ENCODE measurements around the gene URI1.

DNA sequence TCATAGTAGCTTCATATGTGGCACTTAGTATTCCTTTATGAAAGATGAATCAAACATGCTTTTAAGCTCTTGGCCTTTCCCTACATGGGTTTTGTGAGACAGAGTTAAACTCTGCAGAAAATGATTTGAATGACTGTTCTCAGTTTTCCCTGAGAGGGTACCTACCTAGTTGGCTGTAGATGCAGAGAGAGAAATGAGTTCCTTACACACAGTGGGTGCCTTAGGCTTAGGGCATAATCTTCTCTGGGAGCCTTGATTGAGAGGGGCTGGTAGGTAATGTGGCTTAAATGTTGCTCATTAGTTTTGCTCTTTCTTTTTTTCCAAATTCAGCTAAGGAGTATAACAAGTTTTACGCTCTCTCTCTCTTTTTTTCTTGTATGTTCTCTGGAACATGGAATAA lies 3.0 kb downstream of the URI1 start:
- TF ChIP-seq POLR2AphosphoS5 (IDR thresholded peaks at IDR 0.05; ENCODE audit: low read depth, low read length) (no peak), TCF7L2 (IDR thresholded peaks at IDR 0.05; ENCODE audit: low read depth, low read length) (no peak)
- TF ChIP-seq, protein P1, sequence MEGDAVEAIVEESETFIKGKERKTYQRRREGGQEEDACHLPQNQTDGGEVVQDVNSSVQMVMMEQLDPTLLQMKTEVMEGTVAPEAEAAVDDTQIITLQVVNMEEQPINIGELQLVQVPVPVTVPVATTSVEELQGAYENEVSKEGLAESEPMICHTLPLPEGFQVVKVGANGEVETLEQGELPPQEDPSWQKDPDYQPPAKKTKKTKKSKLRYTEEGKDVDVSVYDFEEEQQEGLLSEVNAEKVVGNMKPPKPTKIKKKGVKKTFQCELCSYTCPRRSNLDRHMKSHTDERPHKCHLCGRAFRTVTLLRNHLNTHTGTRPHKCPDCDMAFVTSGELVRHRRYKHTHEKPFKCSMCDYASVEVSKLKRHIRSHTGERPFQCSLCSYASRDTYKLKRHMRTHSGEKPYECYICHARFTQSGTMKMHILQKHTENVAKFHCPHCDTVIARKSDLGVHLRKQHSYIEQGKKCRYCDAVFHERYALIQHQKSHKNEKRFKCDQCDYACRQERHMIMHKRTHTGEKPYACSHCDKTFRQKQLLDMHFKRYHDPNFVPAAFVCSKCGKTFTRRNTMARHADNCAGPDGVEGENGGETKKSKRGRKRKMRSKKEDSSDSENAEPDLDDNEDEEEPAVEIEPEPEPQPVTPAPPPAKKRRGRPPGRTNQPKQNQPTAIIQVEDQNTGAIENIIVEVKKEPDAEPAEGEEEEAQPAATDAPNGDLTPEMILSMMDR (IDR thresholded peaks at IDR 0.05): no peak
- TF ChIP-seq, protein P2, sequence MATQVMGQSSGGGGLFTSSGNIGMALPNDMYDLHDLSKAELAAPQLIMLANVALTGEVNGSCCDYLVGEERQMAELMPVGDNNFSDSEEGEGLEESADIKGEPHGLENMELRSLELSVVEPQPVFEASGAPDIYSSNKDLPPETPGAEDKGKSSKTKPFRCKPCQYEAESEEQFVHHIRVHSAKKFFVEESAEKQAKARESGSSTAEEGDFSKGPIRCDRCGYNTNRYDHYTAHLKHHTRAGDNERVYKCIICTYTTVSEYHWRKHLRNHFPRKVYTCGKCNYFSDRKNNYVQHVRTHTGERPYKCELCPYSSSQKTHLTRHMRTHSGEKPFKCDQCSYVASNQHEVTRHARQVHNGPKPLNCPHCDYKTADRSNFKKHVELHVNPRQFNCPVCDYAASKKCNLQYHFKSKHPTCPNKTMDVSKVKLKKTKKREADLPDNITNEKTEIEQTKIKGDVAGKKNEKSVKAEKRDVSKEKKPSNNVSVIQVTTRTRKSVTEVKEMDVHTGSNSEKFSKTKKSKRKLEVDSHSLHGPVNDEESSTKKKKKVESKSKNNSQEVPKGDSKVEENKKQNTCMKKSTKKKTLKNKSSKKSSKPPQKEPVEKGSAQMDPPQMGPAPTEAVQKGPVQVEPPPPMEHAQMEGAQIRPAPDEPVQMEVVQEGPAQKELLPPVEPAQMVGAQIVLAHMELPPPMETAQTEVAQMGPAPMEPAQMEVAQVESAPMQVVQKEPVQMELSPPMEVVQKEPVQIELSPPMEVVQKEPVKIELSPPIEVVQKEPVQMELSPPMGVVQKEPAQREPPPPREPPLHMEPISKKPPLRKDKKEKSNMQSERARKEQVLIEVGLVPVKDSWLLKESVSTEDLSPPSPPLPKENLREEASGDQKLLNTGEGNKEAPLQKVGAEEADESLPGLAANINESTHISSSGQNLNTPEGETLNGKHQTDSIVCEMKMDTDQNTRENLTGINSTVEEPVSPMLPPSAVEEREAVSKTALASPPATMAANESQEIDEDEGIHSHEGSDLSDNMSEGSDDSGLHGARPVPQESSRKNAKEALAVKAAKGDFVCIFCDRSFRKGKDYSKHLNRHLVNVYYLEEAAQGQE (IDR thresholded peaks at IDR 0.05; ENCODE audit: insufficient read depth in 1 of 2, low read depth in 2 of 2, low read length in 1 of 2): no peak
